Hepatocyte (in vitro differentiated cells): Measurements from ENCODE around the gene PPP2R2C.

Source experiments
- EZH2 ChIP-seq: fragments of 200-600 bp; sonication (generic); IDR thresholded peaks from 2 replicates; pipeline ENCODE4 v1.6.1; 2016; ENCODE audit warnings: antibody characterized with exemption, mild to moderate bottlenecking, borderline replicate concordance
- EZH2phosphoT487 ChIP-seq: fragments of 200-600 bp; sonication (generic); IDR thresholded peaks from one replicate; pipeline ENCODE4 v1.6.1; 2018; ENCODE audit warnings: antibody characterized with exemption, mild to moderate bottlenecking, low read depth, moderate library complexity; ENCODE audit not compliant: unreplicated experiment, severe bottlenecking
- TF ChIP-seq, protein P1 (sequence below): fragments of 200-600 bp; sonication (generic); IDR thresholded peaks from 2 replicates; pipeline ENCODE4 v1.5.1; 2016; ENCODE audit warnings: antibody characterized with exemption, mild to moderate bottlenecking; ENCODE audit not compliant: poor library complexity

DNA sequence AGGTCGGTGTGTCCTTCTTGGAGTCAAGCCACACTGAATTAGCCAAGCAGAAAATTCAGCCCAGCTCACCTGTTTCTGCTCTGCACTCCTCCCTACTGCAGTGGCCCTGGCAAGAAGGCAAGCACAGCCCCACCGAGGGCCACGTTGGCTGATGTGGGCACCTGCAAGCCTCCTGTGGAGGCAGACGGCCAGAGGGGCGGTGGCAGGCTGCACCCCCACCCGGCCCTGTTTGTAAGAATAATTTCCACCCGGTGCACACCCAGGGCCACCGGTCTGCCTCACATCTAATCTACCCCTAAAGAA lies 18.8 kb downstream of the PPP2R2C start:
- TF ChIP-seq, protein P1, sequence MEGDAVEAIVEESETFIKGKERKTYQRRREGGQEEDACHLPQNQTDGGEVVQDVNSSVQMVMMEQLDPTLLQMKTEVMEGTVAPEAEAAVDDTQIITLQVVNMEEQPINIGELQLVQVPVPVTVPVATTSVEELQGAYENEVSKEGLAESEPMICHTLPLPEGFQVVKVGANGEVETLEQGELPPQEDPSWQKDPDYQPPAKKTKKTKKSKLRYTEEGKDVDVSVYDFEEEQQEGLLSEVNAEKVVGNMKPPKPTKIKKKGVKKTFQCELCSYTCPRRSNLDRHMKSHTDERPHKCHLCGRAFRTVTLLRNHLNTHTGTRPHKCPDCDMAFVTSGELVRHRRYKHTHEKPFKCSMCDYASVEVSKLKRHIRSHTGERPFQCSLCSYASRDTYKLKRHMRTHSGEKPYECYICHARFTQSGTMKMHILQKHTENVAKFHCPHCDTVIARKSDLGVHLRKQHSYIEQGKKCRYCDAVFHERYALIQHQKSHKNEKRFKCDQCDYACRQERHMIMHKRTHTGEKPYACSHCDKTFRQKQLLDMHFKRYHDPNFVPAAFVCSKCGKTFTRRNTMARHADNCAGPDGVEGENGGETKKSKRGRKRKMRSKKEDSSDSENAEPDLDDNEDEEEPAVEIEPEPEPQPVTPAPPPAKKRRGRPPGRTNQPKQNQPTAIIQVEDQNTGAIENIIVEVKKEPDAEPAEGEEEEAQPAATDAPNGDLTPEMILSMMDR, result no peak
- TF ChIP-seq EZH2phosphoT487 (no peak), EZH2 (no peak)
